Dendritic cell treated with granulocyte-macrophage colony-stimulating factor and Interleukin-4, amounts not matched to agents 40 ng/mL and 50 ng/mL, for 4 days (primary cell): ENCODE results near the gene EPHA1.
"Not testable (repeated sequence)": the region's sequence is repeated elsewhere in the genome, so short reads cannot be mapped to it uniquely, and the experiment has no call there.

Source experiments
- H3K27ac Mint-ChIP-seq: one replicate; pipeline ENCODE4 v1.8.0; 2022; ENCODE audit warnings: mild to moderate bottlenecking, mixed read lengths
- H3K27me3 Mint-ChIP-seq: one replicate; pipeline ENCODE4 v1.8.0; 2022; ENCODE audit warnings: mild to moderate bottlenecking, mixed read lengths
- H3K36me3 Mint-ChIP-seq: one replicate; pipeline ENCODE4 v1.8.0; 2022; ENCODE audit warnings: low read depth, mixed read lengths
- H3K4me1 Mint-ChIP-seq: one replicate; pipeline ENCODE4 v1.8.0; 2022; ENCODE audit warnings: low read depth, mixed read lengths
- H3K4me3 Mint-ChIP-seq: one replicate; pipeline ENCODE4 v1.8.0; 2022; ENCODE audit warnings: mild to moderate bottlenecking, moderate library complexity, mixed read lengths
- H3K9me3 Mint-ChIP-seq: one replicate; pipeline ENCODE4 v1.8.0; 2022; ENCODE audit warnings: mixed read lengths
- intact Hi-C: fragments of 100-400 bp; cut with micrococcal nuclease; formaldehyde crosslinking; loops from one replicate; pipeline ENCODE4 v1.15.0; 2022

The EPHA1 gene

GRCh38 chr7:143393267-143394041, 15.2 kb downstream of the EPHA1 start:
- Mint-ChIP-seq H3K9me3 (no peaks in the 10 kb centered on the region), H3K27ac (peak overlapping the region; percentile 44), H3K27me3 (no peaks in the 10 kb centered on the region), H3K4me3 (no peak overlapping the region), H3K4me1 (peaks cover 64% of the 10 kb centered on the region), H3K36me3 (no peaks in the 10 kb centered on the region)
- intact Hi-C loops: no loop called here

GRCh38 chr7:143392875-143393266, 15.8 kb downstream of the EPHA1 start:
- Mint-ChIP-seq H3K4me3 (no peak overlapping the region), H3K4me1 (peaks cover 70% of the 10 kb centered on the region), H3K9me3 (no peaks in the 10 kb centered on the region), H3K27me3 (no peaks in the 10 kb centered on the region), H3K36me3 (no peaks in the 10 kb centered on the region), H3K27ac (peak overlapping the region; percentile 44)
- intact Hi-C loops: no loop called here

GRCh38 chr7:143392427-143392826, 16.2 kb downstream of the EPHA1 start:
- H3K27me3 Mint-ChIP-seq, H3K9me3 Mint-ChIP-seq, H3K4me3 Mint-ChIP-seq, intact Hi-C loops, H3K36me3 Mint-ChIP-seq: not testable (repeated sequence)
- Mint-ChIP-seq H3K27ac (peak overlapping the region; percentile 44), H3K4me1 (peaks cover 73% of the 10 kb centered on the region)

GRCh38 chr7:143391462-143392404, 16.9 kb downstream of the EPHA1 start:
- no peaks in the 10 kb centered on the region for H3K27me3 Mint-ChIP-seq
- H3K36me3 Mint-ChIP-seq: no peaks in the 10 kb centered on the region
- no peaks in the 10 kb centered on the region for H3K9me3 Mint-ChIP-seq
- H3K4me3 Mint-ChIP-seq: no peak overlapping the region
- intact Hi-C loops: no loop called here
- H3K4me1 Mint-ChIP-seq: peaks cover 73% of the 10 kb centered on the region
- H3K27ac Mint-ChIP-seq: no peak overlapping the region

- no peak overlapping the region for H3K27ac Mint-ChIP-seq
- H3K9me3 Mint-ChIP-seq: no peaks in the 10 kb centered on the region
- no peaks in the 10 kb centered on the region for H3K27me3 Mint-ChIP-seq
- peaks cover 72% of the 10 kb centered on the region for H3K4me1 Mint-ChIP-seq
- intact Hi-C loops: no loop called here
- H3K4me3 Mint-ChIP-seq: no peak overlapping the region
- H3K36me3 Mint-ChIP-seq: no peaks in the 10 kb centered on the region
These were observed 17.8 kb downstream of the EPHA1 start for GRCh38 chr7:143390773-143391317.

- Mint-ChIP-seq H3K27me3 (no peaks in the 10 kb centered on the region), H3K36me3 (no peaks in the 10 kb centered on the region), H3K4me3 (no peak overlapping the region), H3K27ac (peak overlapping the region; percentile 12), H3K4me1 (peaks cover 66% of the 10 kb centered on the region), H3K9me3 (no peaks in the 10 kb centered on the region)
- intact Hi-C loops: no loop called here
These were observed 18.4 kb downstream of the EPHA1 start for GRCh38 chr7:143390104-143390772.

- H3K36me3 Mint-ChIP-seq: no peaks in the 10 kb centered on the region
- peaks cover 59% of the 10 kb centered on the region for H3K4me1 Mint-ChIP-seq
- H3K27ac Mint-ChIP-seq: peak overlapping the region; percentile 12
- no peaks in the 10 kb centered on the region for H3K27me3 Mint-ChIP-seq
- intact Hi-C loops: no loop called here
- H3K9me3 Mint-ChIP-seq: no peaks in the 10 kb centered on the region
- H3K4me3 Mint-ChIP-seq: no peak overlapping the region
These were observed 19.1 kb downstream of the EPHA1 start for GRCh38 chr7:143389316-143390103.

- Mint-ChIP-seq H3K4me1 (peaks cover 54% of the 10 kb centered on the region), H3K36me3 (no peaks in the 10 kb centered on the region), H3K27ac (peak overlapping the region; percentile 20), H3K4me3 (no peak overlapping the region), H3K27me3 (no peaks in the 10 kb centered on the region), H3K9me3 (no peaks in the 10 kb centered on the region)
- intact Hi-C loops: no loop called here
These were observed 20.1 kb downstream of the EPHA1 start for GRCh38 chr7:143388491-143389101.

- Mint-ChIP-seq H3K4me3 (no peak overlapping the region), H3K4me1 (peaks cover 52% of the 10 kb centered on the region), H3K27ac (peak overlapping the region; percentile 20), H3K36me3 (no peaks in the 10 kb centered on the region), H3K27me3 (no peaks in the 10 kb centered on the region), H3K9me3 (no peaks in the 10 kb centered on the region)
- intact Hi-C loops: no loop called here
These were observed 20.6 kb downstream of the EPHA1 start for GRCh38 chr7:143388051-143388450.

GRCh38 chr7:143387156-143387975, 21.3 kb downstream of the EPHA1 start:
- Mint-ChIP-seq H3K4me3 (no peak overlapping the region), H3K27ac (peak overlapping the region; percentile 20), H3K27me3 (no peaks in the 10 kb centered on the region), H3K9me3 (no peaks in the 10 kb centered on the region), H3K36me3 (no peaks in the 10 kb centered on the region), H3K4me1 (peaks cover 54% of the 10 kb centered on the region)
- intact Hi-C loops: no loop called here

GRCh38 chr7:143385891-143386781, 22.5 kb downstream of the EPHA1 start:
- Mint-ChIP-seq H3K4me1 (peaks cover 44% of the 10 kb centered on the region), H3K27ac (no peak overlapping the region), H3K4me3 (no peak overlapping the region), H3K27me3 (no peaks in the 10 kb centered on the region), H3K9me3 (no peaks in the 10 kb centered on the region), H3K36me3 (no peaks in the 10 kb centered on the region)
- intact Hi-C loops: no loop called here
